Adrenal gland (tissue), 5 donors: ENCODE data around the gene DIPK1C.

Experiments used
- CTCF ChIP-seq, 6 experiments: fragments of 450-650 bp in 4 of 6; fragments of 200-600 bp in 2 of 6; sonication (generic) in 1 of 6; IDR thresholded peaks; 1 replicate in 5 of 6; 2 replicates in 1 of 6; pipeline versions ENCODE4 v1.5.1 to v1.8.0; 2016 to 2021; ENCODE audit warnings: antibody characterized with exemption in 6 of 6, mild to moderate bottlenecking in 2 of 6, moderate library complexity in 1 of 6
- POLR2A ChIP-seq, 2 donors: fragments of 450-650 bp; IDR thresholded peaks; one replicate each; pipeline ENCODE4 v1.6.1; 2017; ENCODE audit warnings: antibody characterized with exemption in 2 of 2, mild to moderate bottlenecking in 2 of 2, moderate library complexity in 1 of 2
- donor health status: DM: no; HTN: no; CAD: no.

- TF ChIP-seq POLR2A (IDR thresholded peaks at IDR 0.05): no peak
- TF ChIP-seq CTCF (IDR thresholded peaks at IDR 0.05): no peak
Observed at GRCh38 chr18:74389171-74389927, 67.8 kb downstream of the DIPK1C start.
